ENCODE results near the gene SPDYE3. TPM values are rescaled to one million over a fixed set of nuclear protein-coding genes. Genes with fewer than 3 reads are reported as not detected.
"Not testable (repeated sequence)": the region's sequence is repeated elsewhere in the genome, so short reads cannot be mapped to it uniquely, and the experiment has no call there.

The SPDYE3 gene, protein sequence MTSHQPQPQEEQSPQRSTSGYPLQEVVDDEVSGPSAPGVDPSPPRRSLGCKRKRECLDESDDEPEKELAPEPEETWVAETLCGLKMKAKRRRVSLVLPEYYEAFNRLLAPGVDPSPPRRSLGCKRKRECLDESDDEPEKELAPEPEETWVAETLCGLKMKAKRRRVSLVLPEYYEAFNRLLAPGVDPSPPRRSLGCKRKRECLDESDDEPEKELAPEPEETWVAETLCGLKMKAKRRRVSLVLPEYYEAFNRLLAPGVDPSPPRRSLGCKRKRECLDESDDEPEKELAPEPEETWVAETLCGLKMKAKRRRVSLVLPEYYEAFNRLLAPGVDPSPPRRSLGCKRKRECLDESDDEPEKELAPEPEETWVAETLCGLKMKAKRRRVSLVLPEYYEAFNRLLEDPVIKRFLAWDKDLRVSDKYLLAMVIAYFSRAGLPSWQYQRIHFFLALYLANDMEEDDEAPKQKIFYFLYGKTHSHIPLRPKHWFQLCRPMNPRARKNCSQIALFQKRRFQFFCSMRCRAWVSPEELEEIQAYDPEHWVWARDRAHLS
- under 0.01 TPM for total RNA-seq

DNA sequence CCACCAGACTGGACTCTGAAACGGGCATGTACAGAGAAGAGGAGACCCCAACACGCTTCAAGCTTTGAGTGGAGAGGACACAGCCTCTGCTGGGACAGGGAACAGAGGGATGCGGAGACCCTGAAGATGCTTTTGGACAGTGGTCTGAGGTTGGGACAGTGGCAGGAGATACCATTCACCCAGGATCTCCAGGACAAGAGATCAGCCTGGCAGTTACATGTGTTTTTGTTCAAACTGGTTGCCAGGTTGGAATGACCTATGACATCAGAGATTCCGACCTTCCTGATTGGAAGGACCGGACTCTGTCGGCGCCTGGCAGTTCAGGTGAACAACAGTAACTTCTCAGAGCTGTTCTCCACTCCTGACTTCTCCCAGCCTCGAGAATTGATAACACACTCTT is at the start of gene SPDYE3:
SPDYE3 (plus strand) TSS at position 301 of the 400 bp plus-strand sequence. CDS start 184 bp downstream, outside the sequence.
- H3K9me3 ChIP-seq (ENCODE audit: low read depth, low read length); H3K27me3 ChIP-seq (ENCODE audit: insufficient read depth, low read length); H3K4me3 ChIP-seq (ENCODE audit: low read length); H3K4me1 ChIP-seq (ENCODE audit: insufficient read depth, low read length): not testable (repeated sequence)

DNA sequence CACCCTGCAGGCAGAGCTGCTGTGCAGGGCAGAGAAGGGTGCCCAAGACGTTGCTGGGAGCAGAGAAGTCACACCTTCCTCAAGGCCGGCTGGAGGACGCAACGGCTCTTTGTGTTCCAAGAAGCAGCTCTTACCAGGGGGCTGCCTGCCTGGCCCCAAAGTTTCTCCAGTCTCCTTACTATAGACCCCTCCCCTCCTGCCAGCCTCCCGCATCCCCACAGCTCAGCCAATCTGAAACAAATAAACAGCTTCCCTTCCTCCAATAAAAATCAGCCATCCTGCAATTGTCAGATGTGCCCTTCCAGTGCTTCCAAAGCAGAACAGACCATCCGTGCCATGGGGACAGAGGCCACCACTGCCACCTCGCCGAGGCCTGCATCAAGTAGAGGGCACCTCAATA is 47.5 kb upstream of the SPDYE3 start:
- not testable (repeated sequence) for H3K4me1 ChIP-seq (ENCODE audit: insufficient read depth, low read length); H3K9me3 ChIP-seq (ENCODE audit: low read depth, low read length); H3K4me3 ChIP-seq (ENCODE audit: low read length); H3K27me3 ChIP-seq (ENCODE audit: insufficient read depth, low read length)

GRCh38 chr7:100262896-100263295 is 44.6 kb upstream of the SPDYE3 start:
- not testable (repeated sequence) for H3K4me3 ChIP-seq (ENCODE audit: low read length); H3K27me3 ChIP-seq (ENCODE audit: insufficient read depth, low read length); H3K4me1 ChIP-seq (ENCODE audit: insufficient read depth, low read length); H3K9me3 ChIP-seq (ENCODE audit: low read depth, low read length)

DNA sequence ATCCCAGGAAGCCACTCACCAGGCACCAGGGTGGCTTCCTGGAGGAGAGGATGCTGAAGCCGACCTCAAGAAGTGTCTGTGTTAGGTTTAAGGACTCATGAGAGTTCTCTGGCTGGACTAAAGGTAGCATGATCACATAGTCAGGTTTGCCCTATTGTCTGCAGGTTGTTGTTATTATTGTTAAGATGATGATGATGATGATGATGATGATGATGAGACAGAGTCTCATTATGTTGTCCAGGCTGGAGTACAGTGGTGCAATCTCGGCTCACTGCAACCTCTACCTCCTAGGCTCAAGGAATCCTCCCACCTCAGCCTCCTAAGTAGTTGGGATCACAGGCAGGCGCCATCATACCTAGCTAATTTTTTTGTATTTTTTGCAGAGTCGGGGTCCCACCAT is 43.3 kb upstream of the SPDYE3 start:
- not testable (repeated sequence) for H3K4me3 ChIP-seq (ENCODE audit: low read length); H3K27me3 ChIP-seq (ENCODE audit: insufficient read depth, low read length); H3K9me3 ChIP-seq (ENCODE audit: low read depth, low read length); H3K4me1 ChIP-seq (ENCODE audit: insufficient read depth, low read length)

DNA sequence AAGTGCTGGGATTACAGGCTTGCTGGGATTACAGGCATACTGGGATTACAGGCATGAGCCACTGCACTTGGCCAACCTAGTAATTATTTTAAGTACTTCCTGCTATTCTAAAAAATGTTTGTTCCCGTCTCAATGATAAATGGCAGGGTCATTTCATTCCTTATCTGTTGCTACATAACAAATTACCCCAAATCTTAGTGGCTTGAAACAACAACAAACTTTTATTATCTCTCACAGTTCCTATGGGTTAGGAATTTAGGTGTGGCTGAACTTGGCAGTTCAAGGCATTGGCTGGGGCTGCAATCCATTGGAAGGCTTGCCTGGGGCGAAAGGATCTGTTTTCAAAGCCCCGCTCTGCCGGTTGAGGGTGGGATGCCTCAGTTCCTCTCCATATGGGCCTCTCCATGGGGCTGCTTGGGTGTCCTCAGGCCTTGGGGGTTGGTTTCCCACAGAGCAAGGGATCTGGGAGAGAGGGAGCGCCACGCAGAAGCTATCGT is 42.8 kb upstream of the SPDYE3 start:
- not testable (repeated sequence) for H3K4me1 ChIP-seq (ENCODE audit: insufficient read depth, low read length); H3K9me3 ChIP-seq (ENCODE audit: low read depth, low read length); H3K4me3 ChIP-seq (ENCODE audit: low read length); H3K27me3 ChIP-seq (ENCODE audit: insufficient read depth, low read length)

DNA sequence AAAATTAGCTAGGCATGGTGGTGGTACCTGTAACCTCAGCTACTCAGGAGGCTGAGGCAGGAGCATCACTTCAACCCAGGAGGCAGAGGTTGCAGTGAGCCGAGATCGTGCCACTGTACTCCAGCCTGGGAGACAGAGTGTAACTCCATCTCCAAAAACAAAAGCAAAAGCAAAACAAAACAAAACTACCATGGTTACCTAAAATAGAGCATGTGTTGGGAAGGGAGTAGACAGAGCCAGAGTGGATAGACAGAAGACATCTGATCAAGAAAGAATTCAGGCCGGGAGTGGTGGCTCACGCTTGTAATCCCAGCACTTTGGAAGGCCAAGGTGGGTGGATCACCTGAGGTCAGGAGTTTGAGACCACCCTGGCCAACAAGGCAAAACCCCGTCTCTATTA is 41.7 kb upstream of the SPDYE3 start:
- not testable (repeated sequence) for H3K4me1 ChIP-seq (ENCODE audit: insufficient read depth, low read length); H3K27me3 ChIP-seq (ENCODE audit: insufficient read depth, low read length); H3K4me3 ChIP-seq (ENCODE audit: low read length); H3K9me3 ChIP-seq (ENCODE audit: low read depth, low read length)

- Histone ChIP-seq H3K27me3 (ENCODE audit: insufficient read depth, low read length) (no peaks in the 10 kb centered on the region), H3K4me1 (ENCODE audit: insufficient read depth, low read length) (peaks cover 6% of the 10 kb centered on the region), H3K9me3 (ENCODE audit: low read depth, low read length) (no peaks in the 10 kb centered on the region), H3K4me3 (ENCODE audit: low read length) (no peak overlapping the region)
These were observed 40.7 kb upstream of the SPDYE3 start for GRCh38 chr7:100266576-100267354.

DNA sequence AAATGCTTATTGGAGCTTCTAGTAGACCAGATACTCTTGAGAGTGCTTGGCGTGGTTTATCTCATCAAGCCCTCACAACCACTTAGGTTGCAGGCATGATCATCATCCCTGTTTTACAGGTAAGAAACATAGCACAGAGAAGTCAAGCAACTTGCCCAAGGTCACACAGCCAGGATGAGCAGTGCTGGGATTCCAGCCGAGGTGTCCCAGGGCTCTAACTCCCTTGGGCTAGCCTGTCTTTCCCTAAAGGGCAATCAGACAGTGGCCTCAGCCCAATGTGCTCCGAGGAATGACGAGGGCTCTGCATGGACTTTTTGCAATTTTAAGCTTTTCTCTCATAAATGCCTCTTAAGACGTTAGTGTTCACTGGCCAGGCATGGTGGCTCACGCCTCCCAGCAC is 39.9 kb upstream of the SPDYE3 start:
- peaks cover 11% of the 10 kb centered on the region for H3K4me1 ChIP-seq (ENCODE audit: insufficient read depth, low read length)
- H3K9me3 ChIP-seq (ENCODE audit: low read depth, low read length): no peaks in the 10 kb centered on the region
- H3K4me3 ChIP-seq (ENCODE audit: low read length): no peak overlapping the region

GRCh38 chr7:100268882-100269281 is 38.6 kb upstream of the SPDYE3 start:
- not testable (repeated sequence) for H3K27me3 ChIP-seq (ENCODE audit: insufficient read depth, low read length); H3K4me3 ChIP-seq (ENCODE audit: low read length); H3K9me3 ChIP-seq (ENCODE audit: low read depth, low read length)
- peaks cover 12% of the 10 kb centered on the region for H3K4me1 ChIP-seq (ENCODE audit: insufficient read depth, low read length)

More for the DNA sequence above, 39.9 kb upstream of the SPDYE3 start:
- H3K27me3 ChIP-seq (ENCODE audit: insufficient read depth, low read length): no peaks in the 10 kb centered on the region

DNA sequence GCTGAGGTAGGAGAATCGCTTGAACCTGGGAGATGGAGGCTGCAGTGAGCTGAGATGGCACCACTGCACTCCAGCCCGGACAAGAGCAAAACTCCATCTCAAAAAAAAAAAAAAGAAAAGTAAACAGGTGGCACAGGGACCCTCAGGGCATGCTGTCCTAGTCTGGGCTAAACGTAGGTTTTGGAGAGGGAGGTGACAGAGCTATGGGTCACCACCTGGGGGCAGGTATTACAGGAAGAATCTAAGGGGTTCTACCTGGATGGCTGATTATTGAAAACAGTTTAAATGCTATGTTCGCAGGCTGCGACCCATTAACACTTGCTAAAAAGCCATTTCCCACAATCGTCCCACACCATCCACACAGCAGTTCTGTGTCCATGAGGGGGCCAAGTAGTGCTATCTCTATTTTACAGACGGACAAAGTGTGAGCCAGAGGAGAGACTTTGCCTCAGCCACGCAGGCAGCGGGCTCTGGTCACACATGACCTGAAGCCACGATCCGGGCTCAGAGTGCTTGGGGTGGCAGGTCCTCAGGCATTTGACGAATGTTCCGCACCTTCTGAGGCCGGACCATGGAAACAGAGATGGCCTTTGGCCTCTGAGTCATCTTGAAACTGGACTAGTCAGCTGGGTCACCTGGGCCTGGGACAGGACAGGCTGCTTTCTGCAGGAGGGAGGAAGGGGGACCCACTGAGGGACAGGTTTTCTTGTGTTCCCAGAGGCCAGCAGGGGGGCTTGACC is 38.0 kb upstream of the SPDYE3 start:
- not testable (repeated sequence) for H3K27me3 ChIP-seq (ENCODE audit: insufficient read depth, low read length); H3K9me3 ChIP-seq (ENCODE audit: low read depth, low read length); H3K4me3 ChIP-seq (ENCODE audit: low read length)
- H3K4me1 ChIP-seq (ENCODE audit: insufficient read depth, low read length): peaks cover 12% of the 10 kb centered on the region

- not testable (repeated sequence) for H3K27me3 ChIP-seq (ENCODE audit: insufficient read depth, low read length); H3K4me3 ChIP-seq (ENCODE audit: low read length); H3K9me3 ChIP-seq (ENCODE audit: low read depth, low read length)
- peaks cover 16% of the 10 kb centered on the region for H3K4me1 ChIP-seq (ENCODE audit: insufficient read depth, low read length)
These were observed 37.2 kb upstream of the SPDYE3 start for GRCh38 chr7:100270046-100270918.

DNA sequence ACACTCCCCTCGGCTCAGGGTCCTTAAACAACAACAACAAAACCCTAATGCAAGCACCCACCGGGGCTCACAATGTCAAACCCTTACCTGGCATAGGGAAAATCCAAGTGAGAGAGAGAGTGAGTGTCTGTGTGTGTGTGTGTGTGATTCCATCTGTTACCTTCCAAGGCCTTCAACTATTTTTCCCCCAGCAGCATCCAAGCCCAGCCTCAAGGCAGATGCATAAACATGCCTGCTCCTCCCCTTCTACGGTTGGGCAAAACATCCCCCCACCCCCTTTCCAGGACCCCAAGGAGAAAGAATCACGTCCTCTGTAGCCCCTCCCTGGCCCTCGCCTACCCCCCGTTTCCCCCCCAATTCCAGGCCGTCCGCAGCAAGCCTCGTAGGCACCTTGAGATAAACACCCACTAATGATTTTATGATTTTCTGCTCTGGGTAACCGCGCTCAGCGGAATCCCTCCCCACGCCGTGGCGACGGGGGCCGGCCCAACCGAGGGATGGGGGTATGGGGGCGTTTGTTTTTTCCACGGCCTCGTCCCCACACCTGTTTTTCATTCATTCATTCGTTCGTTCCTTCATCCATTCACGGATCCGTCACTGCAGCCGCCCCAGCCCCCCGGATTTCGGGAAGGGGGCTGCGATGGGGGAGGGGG is 36.4 kb upstream of the SPDYE3 start:
- not testable (repeated sequence) for H3K4me3 ChIP-seq (ENCODE audit: low read length); H3K9me3 ChIP-seq (ENCODE audit: low read depth, low read length); H3K27me3 ChIP-seq (ENCODE audit: insufficient read depth, low read length)
- peaks cover 22% of the 10 kb centered on the region for H3K4me1 ChIP-seq (ENCODE audit: insufficient read depth, low read length)

- Histone ChIP-seq H3K4me1 (ENCODE audit: insufficient read depth, low read length) (peaks cover 22% of the 10 kb centered on the region), H3K9me3 (ENCODE audit: low read depth, low read length) (no peaks in the 10 kb centered on the region), H3K4me3 (ENCODE audit: low read length) (peak overlapping the region; percentile 49), H3K27me3 (ENCODE audit: insufficient read depth, low read length) (no peaks in the 10 kb centered on the region)
These were observed 35.6 kb upstream of the SPDYE3 start for GRCh38 chr7:100271716-100272537.
